Measurements from ENCODE around the gene ATP6V1G3. TPM values are rescaled to one million over a fixed set of nuclear protein-coding genes. Genes with fewer than 3 reads are reported as not detected.
A peak's percentile ranks its signal among the peaks of the same experiment; 100 is the strongest.

Gene ATP6V1G3
- total RNA-seq, 1 donor = 0.43 TPM

- TF ChIP-seq CTCF (IDR thresholded peaks at IDR 0.05; ENCODE audit: insufficient read depth, low read depth, low read length) = no peak
- no peak overlapping the region for H3K4me3 ChIP-seq (ENCODE audit: low read depth, low read length)
- no peak for DNase-seq (ENCODE audit: low read depth)
Observed at GRCh38 chr1:198494139-198494538, 46.3 kb downstream of the ATP6V1G3 start.

GRCh38 chr1:198493329-198493728 lies 47.2 kb downstream of the ATP6V1G3 start:
- no peak for DNase-seq (ENCODE audit: low read depth)
- no peak overlapping the region for H3K4me3 ChIP-seq (ENCODE audit: low read depth, low read length)
- TF ChIP-seq CTCF (IDR thresholded peaks at IDR 0.05; ENCODE audit: insufficient read depth, low read depth, low read length) = no peak

- peak; percentile 85 for DNase-seq (ENCODE audit: low read depth)
- no peak for TF ChIP-seq CTCF (IDR thresholded peaks at IDR 0.05; ENCODE audit: insufficient read depth, low read depth, low read length)
- no peak overlapping the region for H3K4me3 ChIP-seq (ENCODE audit: low read depth, low read length)
Observed at GRCh38 chr1:198492872-198493271, 47.6 kb downstream of the ATP6V1G3 start.

GRCh38 chr1:198491596-198491995 lies 48.9 kb downstream of the ATP6V1G3 start:
- no peak overlapping the region for H3K4me3 ChIP-seq (ENCODE audit: low read depth, low read length)
- DNase-seq (ENCODE audit: low read depth) = no peak
- TF ChIP-seq CTCF (IDR thresholded peaks at IDR 0.05; ENCODE audit: insufficient read depth, low read depth, low read length) = no peak

GRCh38 chr1:198491028-198491427 lies 49.5 kb downstream of the ATP6V1G3 start:
- DNase-seq (ENCODE audit: low read depth) = no peak
- TF ChIP-seq CTCF (IDR thresholded peaks at IDR 0.05; ENCODE audit: insufficient read depth, low read depth, low read length) = no peak
- H3K4me3 ChIP-seq (ENCODE audit: low read depth, low read length) = no peak overlapping the region

GRCh38 chr1:198490224-198490623 lies 50.3 kb downstream of the ATP6V1G3 start:
- no peak overlapping the region for H3K4me3 ChIP-seq (ENCODE audit: low read depth, low read length)
- no peak for TF ChIP-seq CTCF (IDR thresholded peaks at IDR 0.05; ENCODE audit: insufficient read depth, low read depth, low read length)
- DNase-seq (ENCODE audit: low read depth) = no peak

GRCh38 chr1:198486903-198487302 lies 53.6 kb downstream of the ATP6V1G3 start:
- DNase-seq (ENCODE audit: low read depth) = no peak
- no peak overlapping the region for H3K4me3 ChIP-seq (ENCODE audit: low read depth, low read length)
- no peak for TF ChIP-seq CTCF (IDR thresholded peaks at IDR 0.05; ENCODE audit: insufficient read depth, low read depth, low read length)

Data from fibroblast of villous mesenchyme (primary cell).